ENCODE results near the gene PLXNA4.

The PLXNA4 gene

GRCh38 chr7:132475037-132475668 lies 101.1 kb downstream of the PLXNA4 start:
- no peak for DNase-seq (ENCODE audit: low read depth in 2 of 2)

GRCh38 chr7:132472463-132473120 lies 103.7 kb downstream of the PLXNA4 start:
- no peak for DNase-seq (ENCODE audit: low read depth in 2 of 2)

- no peak for DNase-seq (ENCODE audit: low read depth in 2 of 2)
Measured at GRCh38 chr7:132471515-132471914, 104.8 kb downstream of the PLXNA4 start.

- no peak for DNase-seq (ENCODE audit: low read depth in 2 of 2)
Measured at GRCh38 chr7:132469681-132470080, 106.6 kb downstream of the PLXNA4 start.

DNA sequence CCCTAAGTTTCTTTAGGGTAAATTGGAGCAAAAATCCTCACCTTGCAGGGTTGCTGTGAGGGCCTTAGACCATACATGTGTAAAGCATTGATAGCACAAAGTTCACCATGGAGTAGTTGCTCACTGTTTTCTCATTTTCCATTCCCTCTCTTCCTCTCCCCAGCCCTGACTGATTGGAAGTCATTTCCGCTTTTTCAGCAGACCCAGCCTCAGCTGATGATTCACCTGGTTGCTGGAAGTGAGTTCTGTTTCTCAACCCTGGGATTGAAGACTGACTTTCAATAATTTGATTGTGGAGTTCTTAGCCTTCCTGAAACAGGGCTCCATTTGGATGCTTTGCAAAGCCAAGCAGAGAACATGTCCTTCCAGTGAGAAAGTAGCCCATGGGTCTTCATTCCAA lies 107.0 kb downstream of the PLXNA4 start:
- no peak for DNase-seq (ENCODE audit: low read depth in 2 of 2)

DNA sequence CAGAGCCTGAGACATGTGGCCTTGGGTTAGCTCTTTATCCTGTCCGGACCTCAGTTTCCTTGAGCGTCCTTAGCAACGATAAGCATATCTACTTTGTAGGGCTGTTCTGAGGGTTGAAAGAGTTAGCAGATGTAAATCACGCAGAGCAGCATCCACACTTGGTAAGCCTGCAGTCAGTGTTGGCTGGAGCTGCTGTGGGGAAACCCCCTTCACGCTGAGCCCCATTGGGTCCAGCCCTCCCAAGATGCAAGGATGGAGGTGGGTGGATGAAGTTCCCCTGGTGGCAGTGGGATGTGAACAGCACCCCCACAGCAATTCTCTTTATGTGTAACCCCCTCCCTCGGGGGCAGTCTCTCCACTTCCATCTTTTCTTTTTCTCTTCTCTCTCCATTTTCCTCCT lies 109.9 kb downstream of the PLXNA4 start:
- no peak for DNase-seq (ENCODE audit: low read depth in 2 of 2)

- no peak for DNase-seq (ENCODE audit: low read depth in 2 of 2)
Measured at GRCh38 chr7:132465516-132465915, 110.8 kb downstream of the PLXNA4 start.

DNA sequence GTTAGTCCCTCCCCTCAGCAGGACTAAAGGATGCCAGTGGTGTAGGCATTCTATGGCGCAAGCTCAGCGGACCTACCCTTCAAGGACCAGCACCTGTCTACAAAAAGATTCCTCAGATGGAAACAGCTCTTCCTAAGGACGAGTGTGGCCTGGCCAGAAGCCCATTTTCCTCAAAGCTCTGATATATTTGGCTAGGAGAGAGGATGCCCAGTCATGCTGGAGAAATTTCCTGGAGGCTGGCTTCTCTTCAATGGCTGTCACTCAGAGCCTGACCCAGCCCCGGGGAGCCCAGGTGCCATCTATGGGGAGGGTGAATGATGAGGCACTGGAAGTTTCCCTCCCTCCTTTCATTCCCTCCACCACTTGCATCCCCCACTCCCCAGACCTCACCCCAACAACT lies 111.5 kb downstream of the PLXNA4 start:
- DNase-seq (ENCODE audit: low read depth in 2 of 2), result no peak

DNA sequence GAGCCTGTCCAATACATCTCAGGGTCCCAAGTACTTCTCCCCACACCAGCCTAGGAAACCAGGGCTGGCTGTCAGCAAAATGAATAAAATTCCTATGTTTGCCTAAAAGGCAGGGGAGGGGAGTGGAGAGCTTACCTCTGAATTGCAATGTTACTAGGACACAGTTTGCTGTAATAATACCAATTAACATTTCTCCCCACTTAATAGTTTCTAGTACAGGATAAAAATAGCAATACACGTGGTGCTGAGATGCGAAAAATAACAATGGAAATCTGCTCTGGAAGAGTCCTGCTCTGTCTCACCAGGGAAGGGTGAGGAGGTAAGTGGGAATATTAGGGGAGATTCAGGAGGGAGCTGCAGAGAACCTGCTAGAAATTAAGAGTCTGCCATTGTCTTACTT lies 112.3 kb downstream of the PLXNA4 start:
- no peak for DNase-seq (ENCODE audit: low read depth in 2 of 2)

DNA sequence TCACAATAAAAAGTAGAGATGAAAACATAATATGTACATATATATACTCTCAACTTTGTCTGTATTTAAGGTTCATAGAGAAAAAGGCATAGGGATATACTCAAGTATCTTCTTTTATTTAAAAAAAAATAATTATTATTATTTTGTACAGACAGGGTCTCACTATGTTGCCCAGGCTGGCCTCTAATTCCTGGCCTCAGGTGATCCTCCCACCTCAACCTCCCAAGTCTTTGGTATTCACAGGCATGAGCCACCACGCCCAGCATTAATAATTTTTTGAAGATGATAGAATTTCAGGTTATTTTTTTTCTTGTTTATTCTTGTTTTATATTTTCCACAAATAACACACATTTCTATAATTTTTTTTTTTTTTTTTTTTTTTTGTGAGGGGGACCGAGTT lies 113.8 kb downstream of the PLXNA4 start:
- no peak for DNase-seq (ENCODE audit: low read depth in 2 of 2)

GRCh38 chr7:132461032-132461592 lies 115.2 kb downstream of the PLXNA4 start:
- no peak for DNase-seq (ENCODE audit: low read depth in 2 of 2)

DNA sequence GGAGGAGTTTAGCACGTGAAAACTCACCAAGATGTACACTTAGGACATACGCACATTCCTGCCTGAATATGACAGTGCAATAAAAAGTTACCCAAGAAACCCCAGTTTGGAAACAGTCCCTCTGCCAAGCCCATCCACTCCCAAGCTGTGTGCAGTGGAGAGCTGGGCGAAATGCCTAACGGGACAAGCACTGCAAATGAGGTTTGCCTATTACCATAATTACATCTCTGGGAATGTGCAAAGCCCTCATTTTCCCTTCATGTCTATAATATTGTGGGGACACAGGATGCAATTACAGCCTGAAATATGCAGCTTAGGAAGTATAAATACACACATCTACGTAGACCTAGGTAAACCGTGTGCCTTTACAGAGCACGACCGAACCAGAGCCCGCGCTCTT lies 117.5 kb downstream of the PLXNA4 start:
- no peak for DNase-seq (ENCODE audit: low read depth in 2 of 2)

GRCh38 chr7:132457658-132458057 lies 118.6 kb downstream of the PLXNA4 start:
- no peak for DNase-seq (ENCODE audit: low read depth in 2 of 2)

GRCh38 chr7:132456418-132456817 lies 119.9 kb downstream of the PLXNA4 start:
- DNase-seq (ENCODE audit: low read depth in 2 of 2), result no peak

DNA sequence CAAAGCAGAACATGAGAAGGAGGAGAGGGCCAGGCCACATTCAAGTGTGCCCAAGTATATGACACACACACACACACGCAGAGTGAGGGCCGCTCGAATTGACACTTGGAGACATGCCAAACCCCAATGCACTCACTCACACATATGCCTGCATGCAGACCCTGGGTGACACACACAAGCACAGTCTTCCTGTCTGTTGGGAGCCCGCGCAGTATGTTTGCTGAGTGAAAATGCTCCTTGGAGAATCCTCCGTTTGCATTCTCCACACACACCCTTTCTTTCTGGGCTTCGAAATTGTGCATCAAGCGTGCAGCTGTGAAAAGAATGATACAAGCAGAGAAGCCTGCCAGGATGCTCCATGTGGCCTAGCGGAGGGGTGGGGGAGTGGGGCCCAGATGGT lies 120.9 kb downstream of the PLXNA4 start:
- no peak for DNase-seq (ENCODE audit: low read depth in 2 of 2)

DNA sequence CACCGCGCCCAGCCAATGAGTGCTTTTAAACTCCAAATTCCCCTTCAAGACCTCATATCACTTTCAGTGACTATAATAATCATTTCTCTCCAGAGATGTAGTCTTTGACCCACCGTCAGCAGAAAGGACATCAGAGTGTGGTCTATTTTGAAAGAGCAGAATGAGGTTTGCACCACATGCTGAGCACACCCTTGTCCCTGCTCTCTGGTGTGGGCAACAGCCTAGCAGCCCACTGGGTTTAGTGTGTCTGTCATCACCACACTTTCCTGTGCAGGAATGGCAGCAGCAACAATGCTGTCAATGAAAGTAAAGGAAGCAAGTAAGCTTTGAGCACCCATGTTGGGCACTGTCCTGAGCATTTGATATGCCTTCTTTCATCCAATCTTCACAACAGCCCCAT lies 122.4 kb downstream of the PLXNA4 start:
- DNase-seq (ENCODE audit: low read depth in 2 of 2), result no peak

- DNase-seq (ENCODE audit: low read depth in 2 of 2), result no peak
Measured at GRCh38 chr7:132451161-132451560, 125.1 kb downstream of the PLXNA4 start.

DNA sequence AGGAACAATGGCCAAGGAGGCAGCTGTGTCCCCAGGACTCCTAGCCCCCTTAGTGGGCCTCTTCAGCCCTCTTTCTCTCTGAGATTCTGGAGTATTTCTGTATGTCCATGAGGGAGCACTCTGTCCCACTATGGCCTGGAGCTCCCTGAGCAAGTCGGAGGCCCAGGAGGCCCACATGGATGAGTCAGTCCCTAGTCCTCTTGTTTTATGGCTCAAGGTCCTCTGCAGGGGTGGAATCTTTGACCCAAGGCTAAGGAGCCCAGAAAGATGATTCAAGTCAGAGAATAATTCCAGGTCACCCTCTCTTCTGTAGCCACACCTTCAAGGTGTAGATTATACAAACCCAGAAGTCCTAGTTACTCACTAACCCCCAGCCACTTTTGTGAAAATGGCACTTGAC lies 125.6 kb downstream of the PLXNA4 start:
- no peak for DNase-seq (ENCODE audit: low read depth in 2 of 2)

GRCh38 chr7:132450188-132450587 lies 126.1 kb downstream of the PLXNA4 start:
- no peak for DNase-seq (ENCODE audit: low read depth in 2 of 2)

DNA sequence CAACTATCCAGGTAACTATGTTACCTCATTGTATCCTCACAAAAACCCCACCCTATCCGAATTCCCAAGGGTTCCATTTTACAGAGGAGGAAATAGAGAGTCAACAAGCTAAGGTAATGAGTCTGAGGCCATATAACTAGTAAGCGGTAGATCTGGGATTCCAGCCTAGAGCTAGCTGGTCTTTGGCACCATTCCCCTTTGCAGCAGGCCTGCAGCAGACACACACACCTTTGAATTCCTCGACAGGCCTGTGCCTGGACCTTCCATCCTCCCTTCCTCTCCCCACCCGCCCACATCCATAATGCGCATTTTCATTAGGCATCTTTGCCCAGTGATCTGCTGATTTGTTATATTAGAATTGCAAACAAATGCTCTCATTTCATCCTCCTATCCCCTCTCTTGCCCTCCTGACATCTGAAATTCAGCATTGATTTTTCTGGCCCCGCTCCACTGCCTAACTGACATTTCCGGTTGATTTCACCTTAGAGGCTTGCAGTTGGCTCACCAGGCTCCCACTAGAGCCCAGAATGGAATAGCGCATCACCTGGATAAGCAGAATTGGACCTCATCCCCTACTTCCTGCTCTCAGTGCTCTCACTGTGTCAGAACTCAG lies 129.5 kb downstream of the PLXNA4 start:
- DNase-seq (ENCODE audit: low read depth in 2 of 2), result no peak

DNA sequence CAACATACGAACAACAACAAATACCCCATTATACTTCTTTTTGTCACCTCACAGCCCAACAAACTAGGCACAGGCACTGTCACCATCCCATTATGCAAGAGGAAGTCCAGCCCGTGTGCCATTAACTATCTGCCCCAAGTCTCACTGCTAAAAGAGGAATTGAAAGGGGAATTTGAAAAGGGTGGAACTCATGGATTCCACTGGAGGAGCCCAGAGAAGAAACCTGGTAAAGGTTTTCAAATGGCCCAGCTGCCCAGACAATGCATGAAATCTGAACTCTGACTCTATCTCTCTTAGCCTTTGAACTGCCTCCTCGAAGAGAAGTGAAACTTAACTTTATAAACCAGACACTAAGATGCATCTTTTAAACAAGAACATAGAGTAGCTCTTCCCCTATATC lies 130.0 kb downstream of the PLXNA4 start:
- DNase-seq (ENCODE audit: low read depth in 2 of 2), result no peak

GRCh38 chr7:132443761-132444520 lies 132.3 kb downstream of the PLXNA4 start:
- no peak for DNase-seq (ENCODE audit: low read depth in 2 of 2)
